Chondrocyte (in vitro differentiated cells): ENCODE measurements around the gene WWOX. TPM values are rescaled to one million over a fixed set of nuclear protein-coding genes. Genes with fewer than 3 reads are reported as not detected.

Source experiments
- DNase-seq: peaks from one replicate; pipeline ENCODE4 v3.0.0; 2021; ENCODE audit warnings: mixed read lengths, low spot score
- H3K27ac Mint-ChIP-seq: one replicate; pipeline ENCODE4 v1.8.0; 2021; ENCODE audit warnings: mild to moderate bottlenecking, moderate library complexity, mixed read lengths; ENCODE audit not compliant: unreplicated experiment
- H3K27me3 Mint-ChIP-seq: 2 replicates; pipeline ENCODE4 v1.8.0; 2021; ENCODE audit warnings: low read depth, mixed read lengths
- H3K36me3 Mint-ChIP-seq: 2 replicates; pipeline ENCODE4 v1.8.0; 2021; ENCODE audit warnings: low read depth, mixed read lengths
- H3K4me1 Mint-ChIP-seq: 2 replicates; pipeline ENCODE4 v1.8.0; 2021; ENCODE audit warnings: low read depth, mild to moderate bottlenecking, mixed read lengths
- H3K4me3 Mint-ChIP-seq: one replicate; pipeline ENCODE4 v1.8.0; 2021; ENCODE audit warnings: mild to moderate bottlenecking, moderate library complexity, mixed read lengths; ENCODE audit not compliant: unreplicated experiment
- H3K9me3 Mint-ChIP-seq: 2 replicates; pipeline ENCODE4 v1.8.0; 2021; ENCODE audit warnings: low read depth, mixed read lengths
- CTCF ChIP-seq: fragments of 200-600 bp; sonication (generic); IDR thresholded peaks from 2 replicates; pipeline ENCODE4 v1.5.0; 2021; ENCODE audit warnings: antibody characterized with exemption, mild to moderate bottlenecking, moderate library complexity
- total RNA-seq: library from RNA; stranded (reverse); gene quantifications from 3 replicates; pipeline ENCODE4 v1.2.1, GENCODE V29; 2021

WWOX gene
- total RNA-seq, 1 donor from 2014 or later, result 12.1 TPM

DNA sequence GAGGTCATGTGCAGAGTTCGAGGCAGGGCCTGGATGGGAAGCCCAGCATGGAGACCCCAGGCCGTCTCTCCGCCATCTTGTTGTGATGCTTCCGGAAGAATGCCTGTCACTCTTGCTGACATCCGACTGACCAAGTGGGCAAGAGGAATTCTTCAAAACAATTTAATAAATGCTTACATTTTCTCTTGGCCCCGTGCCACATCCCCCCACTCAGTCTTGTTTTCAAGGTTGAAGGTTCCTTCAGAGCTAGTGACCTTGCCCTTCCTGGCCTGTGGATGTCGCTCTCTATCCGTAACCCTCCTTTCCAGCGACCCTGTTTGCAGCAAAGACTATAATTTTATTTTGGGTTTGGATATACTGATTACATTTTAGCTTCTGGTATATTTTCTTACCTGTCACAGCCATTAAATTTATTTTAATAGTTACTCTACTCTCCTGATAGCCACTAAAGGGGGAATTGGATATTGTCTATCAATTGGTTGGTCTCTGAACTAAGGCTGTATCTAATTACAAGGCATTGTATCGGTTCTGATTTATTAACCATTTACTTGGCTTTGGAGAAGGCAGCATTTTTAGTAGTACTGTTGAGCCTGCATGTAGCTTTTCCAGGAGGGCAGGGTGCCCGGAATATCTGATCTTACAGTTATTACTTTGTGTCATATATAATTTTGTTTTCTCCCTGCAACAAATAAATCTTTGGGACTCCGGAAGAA is 264.5 kb downstream of the WWOX start:
- DNase-seq, result no peak
- Mint-ChIP-seq H3K9me3 (no peaks in the 10 kb centered on the region), H3K4me3 (no peak overlapping the region)

DNA sequence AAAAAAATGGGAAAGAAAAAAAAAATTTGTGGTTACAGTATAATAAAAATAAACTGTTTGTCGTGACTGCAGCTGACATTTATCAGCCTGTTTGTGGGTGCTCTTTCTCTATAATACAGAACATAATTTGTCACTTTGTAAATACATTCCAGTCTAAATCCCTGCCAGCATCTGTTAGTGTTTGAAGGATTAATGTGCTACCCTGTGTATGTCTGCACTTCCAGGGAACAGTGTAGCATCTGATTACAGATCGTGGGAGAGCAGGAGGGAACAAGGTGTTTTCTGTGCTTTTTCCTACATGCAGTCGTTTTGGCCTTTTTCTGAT is 265.1 kb downstream of the WWOX start:
- no peaks in the 10 kb centered on the region for H3K36me3 Mint-ChIP-seq

More for the DNA sequence above, 264.5 kb downstream of the WWOX start:
- no peak for TF ChIP-seq CTCF
- Mint-ChIP-seq H3K27me3 (no peaks in the 10 kb centered on the region), H3K27ac (no peak overlapping the region), H3K4me1 (peaks cover 24% of the 10 kb centered on the region), H3K36me3 (no peaks in the 10 kb centered on the region)

GRCh38 chr16:78365366-78365765 is 265.9 kb downstream of the WWOX start:
- H3K4me1 Mint-ChIP-seq, result peaks cover 28% of the 10 kb centered on the region
- H3K4me3 Mint-ChIP-seq, result no peak overlapping the region
- H3K27ac Mint-ChIP-seq, result no peak overlapping the region
- no peak for DNase-seq
- H3K9me3 Mint-ChIP-seq, result no peaks in the 10 kb centered on the region
- no peaks in the 10 kb centered on the region for H3K27me3 Mint-ChIP-seq
- no peak for TF ChIP-seq CTCF
- H3K36me3 Mint-ChIP-seq, result no peaks in the 10 kb centered on the region

More for the DNA sequence above, 265.1 kb downstream of the WWOX start:
- Mint-ChIP-seq H3K9me3 (no peaks in the 10 kb centered on the region), H3K27ac (no peak overlapping the region), H3K27me3 (no peaks in the 10 kb centered on the region), H3K4me1 (peaks cover 28% of the 10 kb centered on the region), H3K4me3 (no peak overlapping the region)
- no peak for TF ChIP-seq CTCF
- DNase-seq, result no peak

DNA sequence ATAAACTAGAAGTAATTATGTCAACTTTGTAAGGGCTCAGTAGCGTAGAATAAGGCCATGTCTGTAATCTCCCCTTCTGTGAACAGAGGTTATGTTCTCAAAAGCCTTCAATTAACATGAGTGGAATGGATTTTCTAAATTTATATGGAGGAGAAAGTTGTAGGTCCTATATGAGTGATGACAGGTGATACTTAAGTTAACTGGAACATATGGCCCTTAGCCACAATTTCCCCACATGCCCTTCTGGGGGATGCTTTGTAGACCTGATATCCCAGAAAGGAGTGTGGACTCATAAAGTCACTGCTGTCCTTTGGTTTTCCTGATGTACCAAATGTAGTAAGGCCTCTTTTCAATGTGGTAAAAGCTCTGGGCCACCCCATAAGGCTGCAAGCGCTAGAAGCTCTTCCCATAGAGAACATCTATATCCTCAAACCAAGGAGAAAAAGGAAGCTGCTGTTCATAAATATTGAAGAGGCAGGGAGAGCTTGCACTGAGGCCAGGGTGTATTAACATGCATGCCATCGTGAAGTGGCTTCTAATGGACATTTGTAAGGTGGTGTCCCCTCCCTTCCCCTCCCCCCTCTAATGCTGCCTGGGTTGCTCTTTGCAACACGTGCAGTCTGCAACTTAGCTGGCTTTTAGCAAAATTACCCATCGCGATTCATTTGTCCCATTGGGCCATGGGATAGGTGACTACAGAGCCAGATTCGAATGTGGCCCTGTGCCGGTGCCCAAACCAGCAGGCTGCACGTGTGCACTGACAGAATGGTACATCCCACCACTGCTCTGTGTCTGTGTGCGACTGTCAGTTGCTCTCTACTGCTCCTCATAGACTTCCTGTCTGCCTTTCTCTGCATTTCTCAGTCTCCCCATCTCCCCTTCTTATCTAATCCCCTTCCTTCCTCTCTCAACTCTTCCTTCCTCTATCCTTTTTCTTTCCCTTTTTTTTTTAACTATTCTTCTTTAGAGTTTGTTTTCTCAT is 269.0 kb downstream of the WWOX start:
- DNase-seq, result no peak
- Mint-ChIP-seq H3K27ac (no peak overlapping the region), H3K9me3 (peaks cover 2% of the 10 kb centered on the region), H3K36me3 (no peaks in the 10 kb centered on the region), H3K4me3 (no peak overlapping the region), H3K27me3 (no peaks in the 10 kb centered on the region), H3K4me1 (peaks cover 19% of the 10 kb centered on the region)
- no peak for TF ChIP-seq CTCF

DNA sequence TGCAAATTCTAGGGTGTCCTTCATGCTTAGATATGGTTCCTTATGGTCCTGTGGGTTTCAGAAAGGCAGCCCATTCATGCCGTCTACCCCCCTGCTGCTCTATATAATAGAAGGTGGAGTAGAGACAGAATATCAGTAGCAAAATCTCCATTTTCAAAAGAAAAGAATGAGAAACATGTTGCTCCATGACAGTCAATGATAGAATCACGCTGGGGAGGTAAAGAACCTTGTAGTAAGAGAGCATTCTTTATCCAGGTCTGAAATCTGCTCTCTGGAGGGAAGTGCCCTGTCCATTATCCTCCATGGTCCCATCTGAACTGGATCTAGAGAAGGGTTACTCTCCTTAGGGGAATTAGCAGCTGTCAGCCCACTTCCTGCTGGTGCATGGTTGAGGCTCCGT is 272.8 kb downstream of the WWOX start:
- no peak overlapping the region for H3K4me3 Mint-ChIP-seq
- no peaks in the 10 kb centered on the region for H3K27me3 Mint-ChIP-seq
- H3K27ac Mint-ChIP-seq, result no peak overlapping the region
- H3K9me3 Mint-ChIP-seq, result peaks cover 2% of the 10 kb centered on the region
- DNase-seq, result no peak
- no peaks in the 10 kb centered on the region for H3K36me3 Mint-ChIP-seq
- TF ChIP-seq CTCF, result no peak
- peaks cover 9% of the 10 kb centered on the region for H3K4me1 Mint-ChIP-seq
